GM19351 (cell line): ENCODE measurements around the gene GSTM3.
A peak's percentile ranks its signal among the peaks of the same experiment; 100 is the strongest.

Experiments
- ATAC-seq: cut with Tn5 transposase; IDR thresholded peaks from one replicate; pipeline ENCODE4 v1.9.1; 2021; ENCODE audit warnings: mild to moderate bottlenecking, moderate library complexity; ENCODE audit not compliant: unreplicated experiment

GSTM3 gene

GRCh38 chr1:109740615-109741373 is at the start of gene GSTM3:
GSTM3 (minus strand) TSS chr1:109741038; CDS start chr1:109740287, 751 bp downstream.
- no peak for ATAC-seq

DNA sequence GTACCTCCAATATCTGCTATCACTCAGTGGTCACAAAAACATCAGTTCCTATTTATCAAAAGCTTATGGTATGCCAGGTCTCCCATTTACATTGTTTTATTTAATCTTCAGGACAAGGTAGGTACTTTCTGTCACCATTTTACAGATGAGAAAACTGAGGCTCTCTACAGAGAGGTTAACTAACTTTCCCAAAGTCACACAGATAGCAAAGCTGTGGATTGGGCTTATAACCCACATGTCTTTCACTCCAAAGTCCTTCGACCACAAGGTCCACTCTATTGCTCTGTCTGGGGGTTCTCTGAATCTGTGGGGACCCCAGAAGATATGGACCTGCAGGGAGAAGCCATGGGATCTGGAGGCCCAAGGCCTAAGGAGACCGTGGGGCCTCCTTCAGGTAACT is 49.5 kb upstream of the GSTM3 start:
- ATAC-seq: no peak

GRCh38 chr1:109789551-109790180 is 48.8 kb upstream of the GSTM3 start:
- no peak for ATAC-seq

GRCh38 chr1:109788695-109789521 is 48.1 kb upstream of the GSTM3 start:
- no peak for ATAC-seq

- no peak for ATAC-seq
These were observed 47.2 kb upstream of the GSTM3 start for GRCh38 chr1:109787845-109788601.

DNA sequence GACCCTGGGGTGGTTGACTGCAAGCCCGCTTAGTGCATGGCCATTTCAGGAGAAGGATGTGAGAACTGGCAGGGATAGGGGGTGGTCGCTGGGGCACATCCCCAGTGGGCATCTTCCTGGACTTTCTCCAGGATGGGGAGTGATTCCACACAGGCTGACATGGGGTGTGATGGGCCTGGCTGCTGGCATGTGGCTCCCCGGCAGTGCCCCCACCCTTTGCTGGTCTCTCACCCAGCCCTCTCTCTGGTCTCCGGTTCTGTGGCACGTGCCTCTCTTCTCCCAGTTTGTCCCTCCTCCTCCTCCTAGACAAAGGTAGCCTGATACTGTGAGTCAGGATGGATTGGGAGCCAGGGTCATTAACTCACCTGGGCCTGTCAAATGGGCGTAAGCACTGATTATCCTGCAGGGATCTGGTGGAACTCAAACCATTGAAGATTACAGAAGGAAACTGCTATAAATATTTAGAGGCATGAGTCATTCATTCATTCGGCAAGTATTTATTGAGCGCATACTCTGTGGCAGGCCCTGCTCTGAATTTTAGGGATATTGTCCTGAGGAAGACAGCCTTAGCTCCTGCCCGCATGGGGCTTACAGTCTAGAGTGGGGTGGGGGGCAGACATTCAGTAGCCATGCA is 46.5 kb upstream of the GSTM3 start:
- ATAC-seq: no peak

DNA sequence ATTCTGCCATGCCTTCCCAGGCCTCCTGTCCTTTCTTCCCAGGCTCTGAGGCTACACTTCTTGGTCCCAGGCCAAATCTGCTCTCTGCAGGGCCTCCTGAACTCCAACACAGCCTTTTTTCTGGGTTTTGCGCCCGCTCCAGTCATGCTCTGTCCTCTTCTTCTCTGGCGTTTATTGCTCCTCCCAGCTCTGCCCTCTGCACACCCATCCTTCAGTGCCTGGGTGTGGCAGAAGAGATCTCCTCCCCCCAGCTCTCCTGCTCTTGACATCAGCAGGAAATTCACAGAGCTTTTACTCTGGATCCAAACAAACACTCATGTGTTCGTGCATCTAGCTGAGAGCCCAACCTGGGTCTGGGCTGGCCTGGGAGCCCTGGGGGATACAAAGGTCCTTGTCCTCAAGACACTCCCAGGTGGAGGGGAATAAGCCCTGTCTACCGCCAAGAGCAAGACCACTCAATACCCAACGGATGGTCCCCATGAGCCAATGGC is 45.7 kb upstream of the GSTM3 start:
- no peak for ATAC-seq

DNA sequence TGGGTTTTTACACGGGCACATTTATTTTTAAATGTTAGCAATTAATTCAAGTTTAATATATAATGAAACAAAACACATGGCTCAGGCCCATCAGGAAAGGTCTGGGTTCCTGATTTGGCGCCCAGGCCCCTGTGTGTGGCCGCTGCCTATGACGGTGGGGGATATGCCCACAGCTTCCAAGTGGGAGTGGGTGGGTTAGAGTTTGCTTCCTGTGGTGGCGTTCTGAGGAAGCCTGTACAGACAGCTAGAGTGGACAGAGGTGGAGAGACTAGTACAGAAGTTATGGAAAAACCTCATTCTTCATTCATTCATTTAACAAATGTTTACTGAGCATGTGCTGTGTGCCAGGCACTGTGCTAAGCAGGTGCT is 45.3 kb upstream of the GSTM3 start:
- no peak for ATAC-seq

DNA sequence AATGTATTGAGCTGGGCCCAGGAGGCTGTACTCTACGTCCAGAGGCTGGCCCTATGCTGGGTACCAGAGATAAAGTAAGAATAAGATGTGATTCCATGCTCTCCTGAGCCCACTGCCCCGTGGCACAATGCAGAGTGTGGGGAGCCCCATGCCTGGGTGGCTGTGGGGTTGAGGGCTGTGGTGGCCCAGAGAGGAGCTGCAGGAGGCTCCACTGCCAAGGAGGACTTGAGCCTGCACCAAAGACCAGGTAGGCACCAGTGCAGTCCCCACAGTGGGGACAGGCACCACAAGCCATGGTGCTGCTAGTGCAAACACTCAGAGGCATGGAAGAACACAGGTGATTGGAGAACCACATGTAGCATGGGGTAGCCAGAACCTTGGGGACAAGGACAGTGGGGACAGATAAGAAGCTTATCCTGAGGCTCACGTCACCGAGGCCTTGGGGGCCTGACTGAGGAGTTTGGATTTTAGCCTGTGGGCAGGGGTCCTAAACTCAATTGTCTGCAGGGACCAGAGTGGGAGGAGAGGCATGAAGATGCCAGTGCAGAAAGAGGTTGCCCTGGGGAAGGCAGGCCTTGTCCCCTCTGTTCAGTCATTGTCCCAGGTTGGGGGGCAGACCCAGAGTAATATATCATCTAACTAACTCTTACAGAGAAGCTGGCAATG is 44.7 kb upstream of the GSTM3 start:
- ATAC-seq: no peak

- ATAC-seq: no peak
These were observed 43.9 kb upstream of the GSTM3 start for GRCh38 chr1:109784551-109785252.

- ATAC-seq: no peak
These were observed 42.6 kb upstream of the GSTM3 start for GRCh38 chr1:109783436-109783835.

GRCh38 chr1:109782927-109783326 is 42.1 kb upstream of the GSTM3 start:
- no peak for ATAC-seq

- no peak for ATAC-seq
These were observed 41.7 kb upstream of the GSTM3 start for GRCh38 chr1:109782514-109782913.

DNA sequence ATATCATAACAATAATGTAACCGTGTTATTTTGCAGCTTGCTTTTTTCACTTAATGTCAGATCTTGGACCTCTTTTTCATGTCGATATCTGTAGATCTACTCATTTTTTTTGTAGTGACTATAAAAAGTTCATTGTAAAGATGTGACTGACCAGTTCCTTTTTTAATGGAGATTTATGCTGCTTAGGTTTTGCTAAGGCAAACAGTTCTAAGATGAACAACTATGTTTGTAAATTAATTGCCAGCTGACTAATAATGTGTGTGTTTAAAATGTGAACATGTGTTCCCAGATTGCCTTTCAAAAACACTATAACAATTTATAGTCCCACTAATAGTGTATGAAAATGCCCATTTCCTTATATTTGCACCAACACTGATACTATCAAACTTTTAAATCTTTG is 41.0 kb upstream of the GSTM3 start:
- no peak for ATAC-seq

DNA sequence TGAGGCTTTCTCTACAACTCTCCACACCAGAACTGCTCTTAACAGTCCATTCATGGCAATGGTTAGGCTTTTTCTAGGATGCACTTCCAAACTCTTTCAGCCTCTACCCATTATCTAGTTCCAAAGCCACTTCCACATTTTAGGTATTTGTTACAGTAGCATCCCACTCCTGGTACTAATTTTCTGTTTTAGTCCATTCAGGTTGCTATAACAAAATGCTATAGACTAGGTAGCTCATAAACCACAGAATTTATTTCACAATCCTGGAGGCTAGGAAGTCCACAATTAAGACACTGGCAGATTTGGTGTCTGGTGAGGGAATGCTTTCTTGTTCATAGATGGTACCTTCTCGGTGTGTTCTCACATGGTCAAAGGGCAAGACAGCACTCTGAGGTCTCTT is 40.1 kb upstream of the GSTM3 start:
- ATAC-seq: no peak

- no peak for ATAC-seq
These were observed 37.3 kb upstream of the GSTM3 start for GRCh38 chr1:109777980-109778625.

- no peak for ATAC-seq
These were observed 36.6 kb upstream of the GSTM3 start for GRCh38 chr1:109777436-109777835.

GRCh38 chr1:109776911-109777310 is 36.1 kb upstream of the GSTM3 start:
- peak; percentile 71 for ATAC-seq
